MM.1S (cell line): Measurements from ENCODE around the gene TMEM59L.
A peak's percentile ranks its signal among the peaks of the same experiment; 100 is the strongest.

Experiments
- EZH2 ChIP-seq: fragments of 300-600 bp; sonication (generic); optimal IDR thresholded peaks from 2 replicates; pipeline ENCODE3; 2017; ENCODE audit warnings: low read depth, mild to moderate bottlenecking, antibody characterized with exemption, low read length, mixed read lengths
- TF ChIP-seq, protein P1 (sequence below): fragments of 300-600 bp; sonication (generic); IDR thresholded peaks from 2 replicates; pipeline ENCODE4 v1.5.1; 2016; ENCODE audit warnings: antibody characterized with exemption, low read length, mixed read lengths

DNA sequence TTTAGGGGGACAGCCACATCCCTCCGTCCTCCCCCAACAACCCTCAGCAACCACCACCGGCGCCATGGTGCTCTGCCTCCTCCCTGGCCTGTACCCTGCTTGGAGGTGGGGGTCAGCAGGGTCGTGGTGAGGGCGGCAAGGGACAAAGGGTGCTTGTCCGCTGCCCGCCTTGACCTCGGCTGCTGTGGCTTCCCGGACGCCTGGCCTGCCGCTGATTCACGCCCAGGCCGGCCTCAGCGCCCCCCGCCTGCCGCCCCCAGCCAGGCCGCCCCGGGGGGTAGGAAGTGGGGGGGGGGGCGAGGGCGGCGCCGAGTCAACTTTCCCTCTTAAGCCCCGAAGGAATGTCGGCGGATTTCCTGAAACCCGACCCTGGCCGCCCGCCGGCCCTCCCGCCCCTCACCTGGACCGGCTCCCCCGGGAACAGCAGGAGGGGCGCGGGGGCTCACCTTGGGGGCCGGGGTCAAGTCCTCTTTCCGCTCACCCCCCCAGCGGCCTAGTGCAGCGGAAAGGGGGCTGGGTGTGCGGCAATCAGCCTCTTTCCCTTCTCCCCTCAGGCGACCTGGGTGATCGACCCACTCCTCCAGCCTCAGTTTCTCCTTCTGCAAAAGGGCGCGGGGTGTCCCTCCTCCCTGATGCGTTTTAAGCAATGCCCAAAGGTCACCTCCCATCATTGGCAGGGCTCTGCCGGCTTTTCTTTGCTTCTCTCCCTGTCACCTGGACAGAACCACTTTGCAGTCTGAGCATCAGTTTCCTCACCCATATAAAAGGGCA lies 1.9 kb upstream of the TMEM59L start:
- peak; percentile 99 for TF ChIP-seq EZH2
- TF ChIP-seq, protein P1, sequence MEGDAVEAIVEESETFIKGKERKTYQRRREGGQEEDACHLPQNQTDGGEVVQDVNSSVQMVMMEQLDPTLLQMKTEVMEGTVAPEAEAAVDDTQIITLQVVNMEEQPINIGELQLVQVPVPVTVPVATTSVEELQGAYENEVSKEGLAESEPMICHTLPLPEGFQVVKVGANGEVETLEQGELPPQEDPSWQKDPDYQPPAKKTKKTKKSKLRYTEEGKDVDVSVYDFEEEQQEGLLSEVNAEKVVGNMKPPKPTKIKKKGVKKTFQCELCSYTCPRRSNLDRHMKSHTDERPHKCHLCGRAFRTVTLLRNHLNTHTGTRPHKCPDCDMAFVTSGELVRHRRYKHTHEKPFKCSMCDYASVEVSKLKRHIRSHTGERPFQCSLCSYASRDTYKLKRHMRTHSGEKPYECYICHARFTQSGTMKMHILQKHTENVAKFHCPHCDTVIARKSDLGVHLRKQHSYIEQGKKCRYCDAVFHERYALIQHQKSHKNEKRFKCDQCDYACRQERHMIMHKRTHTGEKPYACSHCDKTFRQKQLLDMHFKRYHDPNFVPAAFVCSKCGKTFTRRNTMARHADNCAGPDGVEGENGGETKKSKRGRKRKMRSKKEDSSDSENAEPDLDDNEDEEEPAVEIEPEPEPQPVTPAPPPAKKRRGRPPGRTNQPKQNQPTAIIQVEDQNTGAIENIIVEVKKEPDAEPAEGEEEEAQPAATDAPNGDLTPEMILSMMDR = no peak
